ENCODE results near the gene EPN3. TPM values are rescaled to one million over a fixed set of nuclear protein-coding genes. Genes with fewer than 3 reads are reported as not detected.

EPN3 gene
- total and polyA plus RNA-seq, 2 donors (not counting 1 experiment from before 2014, with no cell fraction given), result not detected

DNA sequence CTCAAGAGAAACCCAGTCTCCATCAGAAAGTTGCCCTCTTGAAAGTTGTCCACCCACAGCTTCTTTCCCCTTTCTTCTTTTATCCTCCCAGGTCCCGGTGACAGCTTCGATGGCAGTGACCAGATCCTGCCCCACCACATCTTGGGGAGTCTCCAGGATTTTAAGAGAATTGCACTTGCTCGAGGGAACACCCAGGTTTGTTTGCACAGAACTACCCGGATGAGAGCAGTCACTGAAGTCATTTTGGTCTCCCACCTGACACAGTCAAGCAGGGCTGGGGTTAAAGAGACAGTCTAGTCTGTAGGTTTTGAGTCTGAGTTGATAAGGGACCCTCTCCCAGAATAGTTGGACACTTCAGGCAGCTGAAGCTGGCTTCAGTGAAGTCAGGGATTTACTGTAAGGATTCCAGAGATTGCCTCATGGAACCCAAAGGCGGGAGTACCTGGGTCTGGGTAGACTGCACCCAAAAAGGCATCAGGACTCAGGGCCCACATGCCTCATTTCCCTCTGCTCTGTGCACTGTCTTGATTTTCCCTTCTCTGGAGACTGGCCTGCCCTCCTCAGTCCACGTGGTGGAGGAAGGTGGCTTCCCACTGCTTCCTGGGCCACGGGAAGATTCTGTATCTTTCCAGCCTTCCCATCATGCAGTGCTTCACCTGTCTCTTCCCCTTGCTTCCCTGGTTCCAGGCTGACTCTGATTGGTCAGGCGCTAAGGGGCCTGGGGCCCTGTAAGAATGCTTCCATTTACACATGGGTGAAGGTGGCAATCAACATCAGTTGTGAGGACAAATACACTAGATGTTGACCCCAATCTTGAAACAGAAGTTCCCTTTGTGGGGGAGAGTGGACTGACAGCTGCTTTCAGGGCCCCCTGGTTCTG lies 14.8 kb upstream of the EPN3 start:
- Histone ChIP-seq H3K4me1 (ENCODE audit: control insufficient read depth in 2 of 2, insufficient read depth in 2 of 2, low read length in 2 of 2) (no peaks in the 10 kb centered on the region), H3K27me3 (replicated peaks in 1 of 4; ENCODE audit: control extremely low read depth in 1 of 4, control insufficient read depth in 3 of 4, insufficient read depth in 4 of 4, low read length in 3 of 4) (no peaks in the 10 kb centered on the region), H3K36me3 (replicated peaks in 1 of 2; ENCODE audit: control extremely low read depth in 1 of 2, control insufficient read depth in 1 of 2, extremely low read depth in 1 of 2, insufficient read depth in 2 of 2, low read length in 1 of 2) (no peaks in the 10 kb centered on the region), H3K4me3 (ENCODE audit: control extremely low read depth in 1 of 5, extremely low read depth in 1 of 5, insufficient read depth in 1 of 5, low read depth in 2 of 5, low read length in 4 of 5) (no peak overlapping the region), H4K20me1 (ENCODE audit: control insufficient read depth, insufficient read depth, low read length, poor library complexity, severe bottlenecking) (no peaks in the 10 kb centered on the region), H3K4me2 (replicated peaks; ENCODE audit: low read depth, low read length, poor library complexity, severe bottlenecking) (no peak overlapping the region), H3K27ac (ENCODE audit: low read length in 2 of 2) (no peak overlapping the region), H3K79me2 (ENCODE audit: control insufficient read depth, insufficient read depth, low read length) (no peaks in the 10 kb centered on the region), H2AFZ (ENCODE audit: insufficient read depth, low read depth, low read length, poor library complexity, severe bottlenecking) (no peak overlapping the region), H3K9ac (ENCODE audit: low read length) (no peak overlapping the region), H3K9me3 (ENCODE audit: control extremely low read depth in 1 of 3, control insufficient read depth in 2 of 3, insufficient read depth in 1 of 3, low read length in 2 of 3) (no peaks in the 10 kb centered on the region)
- no peak for DNase-seq
- H3K27me3 Mint-ChIP-seq, result no peaks in the 10 kb centered on the region
- intact Hi-C loops (cut with micrococcal nuclease), result no loop called here
- TF ChIP-seq CTCF (IDR thresholded peaks at IDR 0.05) (no peak), EZH2 (IDR thresholded peaks at IDR 0.05; ENCODE audit: borderline replicate concordance, insufficient read depth, low read depth, low read length, poor library complexity, severe bottlenecking) (no peak)
- WGBS (ENCODE audit: insufficient coverage), result 87% methylated on average over 6 of the region's 8 CpGs
- H3K4me3 Mint-ChIP-seq, result no peak overlapping the region
- no peak for ATAC-seq (ENCODE audit: low read depth)
- H3K9me3 Mint-ChIP-seq (ENCODE audit: insufficient read depth), result no peaks in the 10 kb centered on the region
- H3K4me1 Mint-ChIP-seq, result no peaks in the 10 kb centered on the region
- CTCF ChIA-PET, result interaction anchor here (1.8 kb wide), 1 partner anchor 35 kb away, joined by 4 read pairs; no protein-coding TSS in a partner anchor
- H3K27ac Mint-ChIP-seq, result no peak overlapping the region
- POLR2A ChIA-PET, result no interaction called here

DNA sequence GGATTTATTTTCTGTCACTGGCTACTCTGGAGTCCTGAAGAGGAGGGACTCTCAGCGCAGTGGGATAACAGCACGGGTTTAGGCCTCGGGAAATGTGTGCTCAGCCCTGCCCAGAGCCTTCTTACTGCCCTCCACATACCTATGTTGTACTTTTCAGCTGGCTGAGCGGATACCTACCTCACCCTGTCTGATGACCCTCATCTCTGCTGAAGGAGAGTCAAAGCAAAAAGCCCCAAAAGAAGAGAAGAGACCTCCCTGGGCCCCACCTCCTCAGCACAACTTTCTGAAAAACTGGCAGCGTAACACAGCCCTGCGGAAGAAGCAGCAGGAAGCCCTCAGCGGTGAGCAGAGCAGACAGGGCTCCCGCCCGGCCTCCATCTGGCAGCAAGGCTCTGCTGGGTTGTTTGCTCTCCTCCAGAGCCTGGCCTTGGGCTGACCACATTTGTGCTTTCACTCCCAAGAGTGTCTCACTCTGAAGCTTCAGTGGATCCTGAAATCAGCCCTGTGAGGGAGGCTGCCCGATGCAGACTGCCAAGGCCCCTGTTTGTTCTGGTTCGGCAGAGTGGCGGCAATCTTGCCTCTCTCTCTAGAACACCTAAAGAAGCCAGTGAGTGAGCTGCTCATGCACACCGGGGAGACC lies 14.0 kb upstream of the EPN3 start:
- Histone ChIP-seq H3K36me3 (replicated peaks in 1 of 2; ENCODE audit: control extremely low read depth in 1 of 2, control insufficient read depth in 1 of 2, extremely low read depth in 1 of 2, insufficient read depth in 2 of 2, low read length in 1 of 2) (no peaks in the 10 kb centered on the region), H2AFZ (ENCODE audit: insufficient read depth, low read depth, low read length, poor library complexity, severe bottlenecking) (no peak overlapping the region), H3K79me2 (ENCODE audit: control insufficient read depth, insufficient read depth, low read length) (no peaks in the 10 kb centered on the region), H3K27ac (ENCODE audit: low read length in 2 of 2) (no peak overlapping the region), H3K4me2 (replicated peaks; ENCODE audit: low read depth, low read length, poor library complexity, severe bottlenecking) (no peak overlapping the region), H3K9me3 (ENCODE audit: control extremely low read depth in 1 of 3, control insufficient read depth in 2 of 3, insufficient read depth in 1 of 3, low read length in 2 of 3) (no peaks in the 10 kb centered on the region), H3K4me3 (ENCODE audit: control extremely low read depth in 1 of 5, extremely low read depth in 1 of 5, insufficient read depth in 1 of 5, low read depth in 2 of 5, low read length in 4 of 5) (no peak overlapping the region), H3K27me3 (replicated peaks in 1 of 4; ENCODE audit: control extremely low read depth in 1 of 4, control insufficient read depth in 3 of 4, insufficient read depth in 4 of 4, low read length in 3 of 4) (no peaks in the 10 kb centered on the region), H3K9ac (ENCODE audit: low read length) (no peak overlapping the region), H4K20me1 (ENCODE audit: control insufficient read depth, insufficient read depth, low read length, poor library complexity, severe bottlenecking) (no peaks in the 10 kb centered on the region), H3K4me1 (ENCODE audit: control insufficient read depth in 2 of 2, insufficient read depth in 2 of 2, low read length in 2 of 2) (no peaks in the 10 kb centered on the region)
- Mint-ChIP-seq H3K27me3 (no peaks in the 10 kb centered on the region), H3K4me3 (no peak overlapping the region), H3K9me3 (ENCODE audit: insufficient read depth) (no peaks in the 10 kb centered on the region), H3K4me1 (no peaks in the 10 kb centered on the region), H3K27ac (no peak overlapping the region)
- DNase-seq (no peak), ATAC-seq (ENCODE audit: low read depth) (no peak)
- TF ChIP-seq CTCF (IDR thresholded peaks at IDR 0.05), result no peak
- TF ChIP-seq EZH2 (IDR thresholded peaks at IDR 0.05; ENCODE audit: borderline replicate concordance, insufficient read depth, low read depth, low read length, poor library complexity, severe bottlenecking), result no peak
- ChIA-PET POLR2A (no interaction called here), CTCF (interaction anchor here (1.8 kb wide), 1 partner anchor 35 kb away, joined by 4 read pairs; no protein-coding TSS in a partner anchor)
- WGBS (ENCODE audit: insufficient coverage), result 95% methylated on average over 13 of the region's 13 CpGs
- intact Hi-C loops (cut with micrococcal nuclease), result no loop called here

Measured in B cell (primary cell).